ENCODE measurements around the gene GAS2L1.
A peak's percentile ranks its signal among the peaks of the same experiment; 100 is the strongest.

GAS2L1 gene

GRCh38 chr22:29275167-29275566 is 31.3 kb upstream of the GAS2L1 start:
- no peak for DNase-seq (ENCODE audit: low read depth in 2 of 3, low spot score in 1 of 3)

- DNase-seq (ENCODE audit: low read depth in 2 of 3, low spot score in 1 of 3) = no peak
Measured at GRCh38 chr22:29275819-29276565, 30.5 kb upstream of the GAS2L1 start.

- no peak for DNase-seq (ENCODE audit: low read depth in 2 of 3, low spot score in 1 of 3)
Measured at GRCh38 chr22:29277927-29278326, 28.5 kb upstream of the GAS2L1 start.

GRCh38 chr22:29284196-29284595 is 22.3 kb upstream of the GAS2L1 start:
- DNase-seq (ENCODE audit: low read depth in 2 of 3, low spot score in 1 of 3) = no peak

GRCh38 chr22:29288837-29289236 is 17.6 kb upstream of the GAS2L1 start:
- no peak for DNase-seq (ENCODE audit: low read depth in 2 of 3, low spot score in 1 of 3)

GRCh38 chr22:29290061-29290460 is 16.4 kb upstream of the GAS2L1 start:
- DNase-seq (ENCODE audit: low read depth in 2 of 3, low spot score in 1 of 3) = no peak

GRCh38 chr22:29291215-29291614 is 15.2 kb upstream of the GAS2L1 start:
- no peak for DNase-seq (ENCODE audit: low read depth in 2 of 3, low spot score in 1 of 3)

- DNase-seq (ENCODE audit: low read depth in 2 of 3, low spot score in 1 of 3) = no peak
Measured at GRCh38 chr22:29292379-29292778, 14.1 kb upstream of the GAS2L1 start.

- DNase-seq (ENCODE audit: low read depth in 2 of 3, low spot score in 1 of 3) = no peak
Measured at GRCh38 chr22:29298641-29299040, 7.8 kb upstream of the GAS2L1 start.

GRCh38 chr22:29299136-29299900 is 7.1 kb upstream of the GAS2L1 start:
- DNase-seq (ENCODE audit: low read depth in 2 of 3, low spot score in 1 of 3) = no peak

GRCh38 chr22:29300467-29300806 is 6.0 kb upstream of the GAS2L1 start:
- no peak for DNase-seq (ENCODE audit: low read depth in 2 of 3, low spot score in 1 of 3)

- DNase-seq (ENCODE audit: low read depth in 2 of 3, low spot score in 1 of 3) = no peak
Measured at GRCh38 chr22:29300807-29301601, 5.4 kb upstream of the GAS2L1 start.

GRCh38 chr22:29301716-29302401 is 4.6 kb upstream of the GAS2L1 start:
- DNase-seq (ENCODE audit: low read depth in 2 of 3, low spot score in 1 of 3) = no peak

GRCh38 chr22:29302402-29302680 is 4.1 kb upstream of the GAS2L1 start:
- no peak for DNase-seq (ENCODE audit: low read depth in 2 of 3, low spot score in 1 of 3)

- DNase-seq (ENCODE audit: low read depth in 2 of 3, low spot score in 1 of 3) = no peak
Measured at GRCh38 chr22:29302681-29303465, 3.6 kb upstream of the GAS2L1 start.

GRCh38 chr22:29305836-29306174 is 645 bp upstream of the GAS2L1 start:
- no peak for DNase-seq (ENCODE audit: low read depth in 2 of 3, low spot score in 1 of 3)

GRCh38 chr22:29306835-29307595 is 565 bp downstream of the GAS2L1 start:
- DNase-seq (ENCODE audit: low read depth in 2 of 3, low spot score in 1 of 3) = peak in 1 of 3 donors; percentile 53

- DNase-seq (ENCODE audit: low read depth in 2 of 3, low spot score in 1 of 3) = no peak
Measured at GRCh38 chr22:29307596-29308147, 1.2 kb downstream of the GAS2L1 start.

GRCh38 chr22:29308148-29308790 is 1.8 kb downstream of the GAS2L1 start:
- no peak for DNase-seq (ENCODE audit: low read depth in 2 of 3, low spot score in 1 of 3)

Measured in stimulated activated CD4-positive, alpha-beta T cell treated with anti-CD3 and anti-CD28 coated beads, Interleukin-12 subunit alpha, Interleukin-12 subunit beta, amount 100 ng/mL, for 48 hours (primary cell).